Measurements from ENCODE around the gene CFAP221. TPM values are rescaled to one million over a fixed set of nuclear protein-coding genes. Genes with fewer than 3 reads are reported as not detected.

The CFAP221 gene
- total and polyA plus RNA-seq, 2 experiments from 2014 or later = 0.42 to 0.65 TPM

GRCh38 chr2:119645173-119645855, 101.1 kb downstream of the CFAP221 start:
- no peaks in the 10 kb centered on the region for H3K9me3 Mint-ChIP-seq
- H3K36me3 ChIP-seq (ENCODE audit: insufficient read depth) = no peaks in the 10 kb centered on the region
- no peaks in the 10 kb centered on the region for H3K27me3 Mint-ChIP-seq (ENCODE audit: insufficient read depth, low read depth, poor library complexity)
- H4K20me1 ChIP-seq (replicated peaks; ENCODE audit: insufficient read depth) = no peaks in the 10 kb centered on the region
- H3K9me2 ChIP-seq (ENCODE audit: insufficient read depth) = no peaks in the 10 kb centered on the region
- no peak for ATAC-seq
- no peak overlapping the region for H3K27ac Mint-ChIP-seq
- H3F3A ChIP-seq (replicated peaks; ENCODE audit: low read depth) = no peaks in the 10 kb centered on the region
- no peak overlapping the region for H2AFZ ChIP-seq
- no peaks in the 10 kb centered on the region for H3K36me3 Mint-ChIP-seq (ENCODE audit: low read depth)
- no peak for TF ChIP-seq STAT1 (IDR thresholded peaks at IDR 0.05; ENCODE audit: unreplicated experiment)
- no peak for TF ChIP-seq EZH2phosphoT487 (IDR thresholded peaks at IDR 0.05; ENCODE audit: unreplicated experiment)
- TF ChIP-seq, protein P1, sequence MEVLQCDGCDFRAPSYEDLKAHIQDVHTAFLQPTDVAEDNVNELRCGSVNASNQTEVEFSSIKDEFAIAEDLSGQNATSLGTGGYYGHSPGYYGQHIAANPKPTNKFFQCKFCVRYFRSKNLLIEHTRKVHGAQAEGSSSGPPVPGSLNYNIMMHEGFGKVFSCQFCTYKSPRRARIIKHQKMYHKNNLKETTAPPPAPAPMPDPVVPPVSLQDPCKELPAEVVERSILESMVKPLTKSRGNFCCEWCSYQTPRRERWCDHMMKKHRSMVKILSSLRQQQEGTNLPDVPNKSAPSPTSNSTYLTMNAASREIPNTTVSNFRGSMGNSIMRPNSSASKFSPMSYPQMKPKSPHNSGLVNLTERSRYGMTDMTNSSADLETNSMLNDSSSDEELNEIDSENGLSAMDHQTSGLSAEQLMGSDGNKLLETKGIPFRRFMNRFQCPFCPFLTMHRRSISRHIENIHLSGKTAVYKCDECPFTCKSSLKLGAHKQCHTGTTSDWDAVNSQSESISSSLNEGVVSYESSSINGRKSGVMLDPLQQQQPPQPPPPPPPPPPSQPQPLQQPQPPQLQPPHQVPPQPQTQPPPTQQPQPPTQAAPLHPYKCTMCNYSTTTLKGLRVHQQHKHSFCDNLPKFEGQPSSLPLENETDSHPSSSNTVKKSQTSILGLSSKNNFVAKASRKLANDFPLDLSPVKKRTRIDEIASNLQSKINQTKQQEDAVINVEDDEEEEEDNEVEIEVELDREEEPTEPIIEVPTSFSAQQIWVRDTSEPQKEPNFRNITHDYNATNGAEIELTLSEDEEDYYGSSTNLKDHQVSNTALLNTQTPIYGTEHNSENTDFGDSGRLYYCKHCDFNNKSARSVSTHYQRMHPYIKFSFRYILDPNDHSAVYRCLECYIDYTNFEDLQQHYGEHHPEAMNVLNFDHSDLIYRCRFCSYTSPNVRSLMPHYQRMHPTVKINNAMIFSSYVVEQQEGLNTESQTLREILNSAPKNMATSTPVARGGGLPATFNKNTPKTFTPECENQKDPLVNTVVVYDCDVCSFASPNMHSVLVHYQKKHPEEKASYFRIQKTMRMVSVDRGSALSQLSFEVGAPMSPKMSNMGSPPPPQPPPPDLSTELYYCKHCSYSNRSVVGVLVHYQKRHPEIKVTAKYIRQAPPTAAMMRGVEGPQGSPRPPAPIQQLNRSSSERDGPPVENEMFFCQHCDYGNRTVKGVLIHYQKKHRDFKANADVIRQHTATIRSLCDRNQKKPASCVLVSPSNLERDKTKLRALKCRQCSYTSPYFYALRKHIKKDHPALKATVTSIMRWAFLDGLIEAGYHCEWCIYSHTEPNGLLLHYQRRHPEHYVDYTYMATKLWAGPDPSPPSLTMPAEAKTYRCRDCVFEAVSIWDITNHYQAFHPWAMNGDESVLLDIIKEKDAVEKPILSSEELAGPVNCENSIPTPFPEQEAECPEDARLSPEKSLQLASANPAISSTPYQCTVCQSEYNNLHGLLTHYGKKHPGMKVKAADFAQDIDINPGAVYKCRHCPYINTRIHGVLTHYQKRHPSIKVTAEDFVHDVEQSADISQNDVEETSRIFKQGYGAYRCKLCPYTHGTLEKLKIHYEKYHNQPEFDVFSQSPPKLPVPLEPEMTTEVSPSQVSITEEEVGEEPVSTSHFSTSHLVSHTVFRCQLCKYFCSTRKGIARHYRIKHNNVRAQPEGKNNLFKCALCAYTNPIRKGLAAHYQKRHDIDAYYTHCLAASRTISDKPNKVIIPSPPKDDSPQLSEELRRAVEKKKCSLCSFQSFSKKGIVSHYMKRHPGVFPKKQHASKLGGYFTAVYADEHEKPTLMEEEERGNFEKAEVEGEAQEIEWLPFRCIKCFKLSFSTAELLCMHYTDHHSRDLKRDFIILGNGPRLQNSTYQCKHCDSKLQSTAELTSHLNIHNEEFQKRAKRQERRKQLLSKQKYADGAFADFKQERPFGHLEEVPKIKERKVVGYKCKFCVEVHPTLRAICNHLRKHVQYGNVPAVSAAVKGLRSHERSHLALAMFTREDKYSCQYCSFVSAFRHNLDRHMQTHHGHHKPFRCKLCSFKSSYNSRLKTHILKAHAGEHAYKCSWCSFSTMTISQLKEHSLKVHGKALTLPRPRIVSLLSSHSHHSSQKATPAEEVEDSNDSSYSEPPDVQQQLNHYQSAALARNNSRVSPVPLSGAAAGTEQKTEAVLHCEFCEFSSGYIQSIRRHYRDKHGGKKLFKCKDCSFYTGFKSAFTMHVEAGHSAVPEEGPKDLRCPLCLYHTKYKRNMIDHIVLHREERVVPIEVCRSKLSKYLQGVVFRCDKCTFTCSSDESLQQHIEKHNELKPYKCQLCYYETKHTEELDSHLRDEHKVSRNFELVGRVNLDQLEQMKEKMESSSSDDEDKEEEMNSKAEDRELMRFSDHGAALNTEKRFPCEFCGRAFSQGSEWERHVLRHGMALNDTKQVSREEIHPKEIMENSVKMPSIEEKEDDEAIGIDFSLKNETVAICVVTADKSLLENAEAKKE (CRISPR knock-in tag; IDR thresholded peaks at IDR 0.05) = no peak
- no peak for TF ChIP-seq CTCF (conservative IDR thresholded peaks at IDR 0.05; ENCODE audit: low read depth in 2 of 2)
- TF ChIP-seq ETS1 (IDR thresholded peaks at IDR 0.05) = no peak
- no peak for TF ChIP-seq POLR2AphosphoS5 (IDR thresholded peaks at IDR 0.05; ENCODE audit: low read depth)
- TF ChIP-seq ZNF114 (CRISPR knock-in tag; IDR thresholded peaks at IDR 0.05) = no peak
- TF ChIP-seq NANOG (IDR thresholded peaks at IDR 0.05; ENCODE audit: borderline replicate concordance) = no peak
- TF ChIP-seq CREB1 (CRISPR knock-in tag; IDR thresholded peaks at IDR 0.05; ENCODE audit: low read depth) = no peak
- H3K4me3 Mint-ChIP-seq = no peak overlapping the region
- H3K79me2 ChIP-seq (replicated peaks; ENCODE audit: insufficient read depth) = no peaks in the 10 kb centered on the region
- H3K4me1 Mint-ChIP-seq = peaks cover 9% of the 10 kb centered on the region; the same call in 2 of the 3 replicates
- H3K4me3 ChIP-seq = no peak overlapping the region
- no peak overlapping the region for H3K27ac ChIP-seq (ENCODE audit: low read depth)
- no peak overlapping the region for H3K4me2 ChIP-seq
- H3K27me3 ChIP-seq (ENCODE audit: insufficient read depth) = no peaks in the 10 kb centered on the region
- DNase-seq (ENCODE audit: low spot score) = no peak
- H3K4me1 ChIP-seq (ENCODE audit: insufficient read depth) = peaks cover 2% of the 10 kb centered on the region; the same call in 1 of the 2 replicates

Measured in GM23338 (cell line).